Measurements from ENCODE around the gene UQCRFS1. TPM values are rescaled to one million over a fixed set of nuclear protein-coding genes. Genes with fewer than 3 reads are reported as not detected.
"Not testable (repeated sequence)": the region's sequence is repeated elsewhere in the genome, so short reads cannot be mapped to it uniquely, and the experiment has no call there.

UQCRFS1 gene
- polyA plus RNA-seq, 1 of the 3 experiments (the other 2 are of a cell fraction): 36.7 TPM

DNA sequence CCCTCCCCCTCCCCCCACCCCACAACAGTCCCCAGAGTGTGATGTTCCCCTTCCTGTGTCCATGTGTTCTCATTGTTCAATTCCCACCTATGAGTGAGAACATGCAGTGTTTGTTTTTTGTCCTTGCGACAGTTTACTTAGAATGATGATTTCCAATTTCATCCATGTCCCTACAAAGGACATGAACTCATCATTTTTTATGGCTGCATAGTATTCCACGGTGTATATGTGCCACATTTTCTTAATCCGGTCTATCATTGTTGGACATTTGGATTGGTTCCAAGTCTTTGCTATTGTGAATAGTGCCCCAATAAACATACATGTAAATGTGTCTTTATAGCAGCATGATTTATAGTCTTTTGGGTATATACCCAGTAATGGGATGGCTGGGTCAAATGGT, 2.4 kb downstream of the UQCRFS1 start:
- CTCF ChIA-PET; DNase-seq; H3F3A ChIP-seq (replicated peaks; ENCODE audit: insufficient read depth); H3K9me2 ChIP-seq; H3K9ac ChIP-seq; H3K9me3 ChIP-seq; POLR2A ChIA-PET; H3K27ac ChIP-seq (ENCODE audit: low read depth in 2 of 2, low read length in 1 of 2); H3K4me2 ChIP-seq; H2AFZ ChIP-seq (ENCODE audit: low read depth); H3K4me3 ChIP-seq (ENCODE audit: low read depth in 2 of 2, low read length in 1 of 2); H3K27me3 ChIP-seq (ENCODE audit: insufficient read depth): not testable (repeated sequence)
- Histone ChIP-seq H3K79me2 (ENCODE audit: insufficient read depth) (peaks cover 74% of the 10 kb centered on the region), H3K4me1 (ENCODE audit: control insufficient read depth in 1 of 2, insufficient read depth in 2 of 2, low read depth in 1 of 2, low read length in 1 of 2) (peaks cover 0 to 11% of the 10 kb centered on the region in 2 experiments; a peak in 3 of 4 replicates), H3K36me3 (replicated peaks in 1 of 2; ENCODE audit: control insufficient read depth in 1 of 2, insufficient read depth in 2 of 2, low read length in 1 of 2) (peaks cover 4 to 15% of the 10 kb centered on the region in 2 experiments), H4K20me1 (ENCODE audit: insufficient read depth) (peaks cover 58% of the 10 kb centered on the region)
- WGBS (ENCODE audit: low lambda C conversion rate): 97% methylated on average over 3 of the region's 3 CpGs

DNA sequence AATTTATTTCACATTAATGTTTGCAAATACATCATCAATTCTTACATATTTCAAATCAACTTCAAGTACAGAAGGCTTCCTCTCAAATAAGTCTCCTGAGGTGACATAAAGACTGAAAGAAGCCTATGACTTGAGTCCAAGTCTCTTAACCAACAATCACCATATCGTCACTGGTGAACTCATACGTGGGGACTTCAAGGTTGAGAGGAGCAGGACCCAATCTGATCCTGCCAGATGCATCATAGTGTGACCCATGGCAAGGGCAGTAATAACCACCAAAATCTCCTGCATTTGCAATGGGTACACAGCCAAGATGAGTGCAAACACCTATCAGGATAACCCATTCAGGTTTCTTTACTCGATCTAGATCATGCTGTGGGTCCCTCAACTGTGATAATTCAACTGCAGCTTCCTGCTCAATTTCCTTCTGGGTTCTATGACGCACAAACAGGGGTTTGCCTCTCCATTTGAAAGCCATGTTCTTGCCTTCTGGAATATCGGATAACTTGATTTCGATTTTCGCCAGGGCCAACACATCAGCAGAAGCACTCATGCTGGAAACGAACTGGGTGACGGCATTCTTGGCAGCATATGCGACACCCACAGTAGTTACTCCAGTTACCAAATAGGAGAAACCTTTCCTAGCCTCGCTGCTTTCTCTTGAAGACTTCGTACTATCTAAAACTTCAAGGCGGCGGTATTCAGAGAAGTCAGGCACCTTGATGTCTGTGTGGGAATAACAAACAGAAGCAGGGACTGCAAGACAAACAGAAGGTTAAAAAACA, 5.4 kb downstream of the UQCRFS1 start:
- POLR2A ChIA-PET; H3K4me3 ChIP-seq (ENCODE audit: low read depth in 2 of 2, low read length in 1 of 2); H3F3A ChIP-seq (replicated peaks; ENCODE audit: insufficient read depth); H2AFZ ChIP-seq (ENCODE audit: low read depth); H3K4me2 ChIP-seq; H3K27ac ChIP-seq (ENCODE audit: low read depth in 2 of 2, low read length in 1 of 2); H3K4me1 ChIP-seq (ENCODE audit: control insufficient read depth in 1 of 2, insufficient read depth in 2 of 2, low read depth in 1 of 2, low read length in 1 of 2); H3K27me3 ChIP-seq (ENCODE audit: insufficient read depth); H3K9ac ChIP-seq; DNase-seq; H3K9me2 ChIP-seq; H3K9me3 ChIP-seq; CTCF ChIA-PET: not testable (repeated sequence)
- WGBS (ENCODE audit: low lambda C conversion rate): 96% methylated on average over 11 of the region's 14 CpGs
- Histone ChIP-seq H4K20me1 (ENCODE audit: insufficient read depth) (peaks cover 65% of the 10 kb centered on the region), H3K79me2 (ENCODE audit: insufficient read depth) (peaks cover 72% of the 10 kb centered on the region), H3K36me3 (replicated peaks in 1 of 2; ENCODE audit: control insufficient read depth in 1 of 2, insufficient read depth in 2 of 2, low read length in 1 of 2) (peaks cover 4 to 18% of the 10 kb centered on the region in 2 experiments)

GRCh38 chr19:29206453-29206852, 6.5 kb downstream of the UQCRFS1 start:
- Histone ChIP-seq H4K20me1 (ENCODE audit: insufficient read depth) (peaks cover 60% of the 10 kb centered on the region), H3K4me3 (ENCODE audit: low read depth in 2 of 2, low read length in 1 of 2) (no peak overlapping the region), H3K9me3 (no peaks in the 10 kb centered on the region), H3K79me2 (ENCODE audit: insufficient read depth) (peaks cover 60% of the 10 kb centered on the region), H3K27me3 (ENCODE audit: insufficient read depth) (no peaks in the 10 kb centered on the region), H3K9ac (no peak overlapping the region), H3K36me3 (replicated peaks in 1 of 2; ENCODE audit: control insufficient read depth in 1 of 2, insufficient read depth in 2 of 2, low read length in 1 of 2) (peaks cover 3 to 18% of the 10 kb centered on the region in 2 experiments), H3K9me2 (no peaks in the 10 kb centered on the region), H3F3A (replicated peaks; ENCODE audit: insufficient read depth) (peaks cover 6% of the 10 kb centered on the region), H2AFZ (ENCODE audit: low read depth) (no peak overlapping the region), H3K4me1 (ENCODE audit: control insufficient read depth in 1 of 2, insufficient read depth in 2 of 2, low read depth in 1 of 2, low read length in 1 of 2) (no peaks in the 10 kb centered on the region), H3K4me2 (no peak overlapping the region), H3K27ac (ENCODE audit: low read depth in 2 of 2, low read length in 1 of 2) (no peak overlapping the region)
- no peak for DNase-seq
- ChIA-PET POLR2A (no interaction called here), CTCF (no interaction called here)
- 97% methylated on average over 3 of the region's 3 CpGs for WGBS (ENCODE audit: low lambda C conversion rate)
- TF ChIP-seq GATA2 (CRISPR knock-in tag; IDR thresholded peaks at IDR 0.05): no peak
- no peak for TF ChIP-seq YY1 (IDR thresholded peaks at IDR 0.05; ENCODE audit: low read depth)
- no peak for TF ChIP-seq FOXM1 (IDR thresholded peaks at IDR 0.05; ENCODE audit: low read depth)
- TF ChIP-seq POLR2AphosphoS5 (IDR thresholded peaks at IDR 0.05; ENCODE audit: low read depth, low read length): no peak
- no peak for TF ChIP-seq MXI1 (IDR thresholded peaks at IDR 0.05; ENCODE audit: low read depth, low read length)
- no peak for TF ChIP-seq JUND (IDR thresholded peaks at IDR 0.05)
- no peak for TF ChIP-seq RCOR1 (IDR thresholded peaks at IDR 0.05; ENCODE audit: low read length)
- TF ChIP-seq GABPA (IDR thresholded peaks at IDR 0.05; ENCODE audit: low read depth): no peak
- TF ChIP-seq NFIC (IDR thresholded peaks at IDR 0.05; ENCODE audit: borderline replicate concordance): no peak
- TF ChIP-seq FOSL2 (IDR thresholded peaks at IDR 0.05; ENCODE audit: borderline replicate concordance, low read depth): no peak
- TF ChIP-seq ZBTB33 (IDR thresholded peaks at IDR 0.05; ENCODE audit: borderline replicate concordance, low read depth): no peak
- no peak for TF ChIP-seq USF2 (IDR thresholded peaks at IDR 0.05; ENCODE audit: borderline replicate concordance, low read depth, low read length)
- TF ChIP-seq, protein P1, sequence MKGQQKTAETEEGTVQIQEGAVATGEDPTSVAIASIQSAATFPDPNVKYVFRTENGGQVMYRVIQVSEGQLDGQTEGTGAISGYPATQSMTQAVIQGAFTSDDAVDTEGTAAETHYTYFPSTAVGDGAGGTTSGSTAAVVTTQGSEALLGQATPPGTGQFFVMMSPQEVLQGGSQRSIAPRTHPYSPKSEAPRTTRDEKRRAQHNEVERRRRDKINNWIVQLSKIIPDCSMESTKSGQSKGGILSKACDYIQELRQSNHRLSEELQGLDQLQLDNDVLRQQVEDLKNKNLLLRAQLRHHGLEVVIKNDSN (IDR thresholded peaks at IDR 0.05; ENCODE audit: borderline replicate concordance, low read depth): no peak
- no peak for TF ChIP-seq SMC3 (IDR thresholded peaks at IDR 0.05; ENCODE audit: low read depth, low read length)
- TF ChIP-seq CHD2 (IDR thresholded peaks at IDR 0.05; ENCODE audit: low read length, partially characterized antibody): no peak
- no peak for TF ChIP-seq MEF2A (IDR thresholded peaks at IDR 0.05; ENCODE audit: borderline replicate concordance, low read depth)
- no peak for TF ChIP-seq TCF12 (IDR thresholded peaks at IDR 0.05)
- no peak for TF ChIP-seq RFX5 (IDR thresholded peaks at IDR 0.05; ENCODE audit: low read length)
- TF ChIP-seq NRF1 (IDR thresholded peaks at IDR 0.05; ENCODE audit: low read depth, low read length): no peak
